ENCODE measurements around the gene TEKTIP1. TPM values are rescaled to one million over a fixed set of nuclear protein-coding genes. Genes with fewer than 3 reads are reported as not detected.

Gene TEKTIP1
- total and polyA plus RNA-seq, 9 of the 15 experiments (the other 6 are each of a cell fraction or from before 2014, with no cell fraction given), result 0.66 TPM; not detected in 8

GRCh38 chr19:3572132-3572854 lies 33.3 kb downstream of the TEKTIP1 start (continued):
- TF ChIP-seq BRCA1 (IDR thresholded peaks at IDR 0.05) (no peak), BRCA1 (CRISPR knock-in tag; IDR thresholded peaks at IDR 0.05) (no peak), HMBOX1 (IDR thresholded peaks at IDR 0.05) (no peak), RFX1 (IDR thresholded peaks at IDR 0.05) (peak; percentile 99), THRAP3 (IDR thresholded peaks at IDR 0.05; ENCODE audit: borderline replicate concordance) (no peak), THRA (IDR thresholded peaks at IDR 0.05) (no peak), NR1H2 (CRISPR knock-in tag; IDR thresholded peaks at IDR 0.05) (no peak), NFE2 (IDR thresholded peaks at IDR 0.05; ENCODE audit: low read depth) (0 out of 2 replicates have a peak, but pooled peaks have one; percentile 17), ZNF740 (CRISPR knock-in tag; IDR thresholded peaks at IDR 0.05) (no peak), ZNF740 (tag; IDR thresholded peaks at IDR 0.05) (no peak), DNMT1 (IDR thresholded peaks at IDR 0.05) (no peak), TCF3 (CRISPR knock-in tag; IDR thresholded peaks at IDR 0.05) (no peak), PHB (CRISPR knock-in tag; IDR thresholded peaks at IDR 0.05) (no peak), PPARD (CRISPR knock-in tag; IDR thresholded peaks at IDR 0.05) (no peak), ZNF232 (CRISPR knock-in tag; IDR thresholded peaks at IDR 0.05) (no peak), RHOXF2B (CRISPR knock-in tag; conservative IDR thresholded peaks at IDR 0.05) (no peak), DIDO1 (tag; IDR thresholded peaks at IDR 0.05; ENCODE audit: low read depth) (no peak), TCF15 (CRISPR knock-in tag; IDR thresholded peaks at IDR 0.05) (no peak), MLLT1 (IDR thresholded peaks at IDR 0.05) (no peak), ERF (CRISPR knock-in tag; IDR thresholded peaks at IDR 0.05) (0 out of 2 replicates have a peak, but pooled peaks have one; percentile 20), ARID3A (IDR thresholded peaks at IDR 0.05; ENCODE audit: borderline replicate concordance, low read depth, low read length) (no peak)

Measured in K562 (cell line).